HEK293 (cell line): ENCODE measurements around the gene ZNF608.

Source experiments
- GLIS1 ChIP-seq: fragments of 450-650 bp; formaldehyde crosslinking; IDR thresholded peaks from 2 replicates; pipeline ENCODE4 v1.5.1; 2016; ENCODE audit warnings: missing biosample characterization, missing genetic modification characterization
- HOXA7 ChIP-seq: sonication (generic); formaldehyde crosslinking; IDR thresholded peaks from 2 replicates; pipeline ENCODE4 v1.8.1; 2022; ENCODE audit warnings: missing genetic modification reagents, borderline replicate concordance
- HOXD13 ChIP-seq: sonication (generic); formaldehyde crosslinking; IDR thresholded peaks from 2 replicates; pipeline ENCODE4 v1.8.0; 2022; ENCODE audit warnings: missing genetic modification reagents, borderline replicate concordance
- PRDM1 ChIP-seq: fragments of 450-650 bp; formaldehyde crosslinking; IDR thresholded peaks from 2 replicates; pipeline ENCODE4; 2016; ENCODE audit warnings: missing biosample characterization, missing genetic modification characterization
- SCRT1 ChIP-seq: fragments of 450-650 bp; formaldehyde crosslinking; IDR thresholded peaks from 2 replicates; pipeline ENCODE4 v1.5.1; 2016; ENCODE audit warnings: missing biosample characterization, missing genetic modification characterization, borderline replicate concordance
- SCRT2 ChIP-seq: fragments of 450-650 bp; formaldehyde crosslinking; IDR thresholded peaks from 2 replicates; pipeline ENCODE4 v1.5.1; 2016; ENCODE audit warnings: missing biosample characterization, missing genetic modification characterization
- YY2 ChIP-seq: fragments of 450-650 bp; formaldehyde crosslinking; IDR thresholded peaks from 2 replicates; pipeline ENCODE4 v1.5.1; 2016; ENCODE audit warnings: missing biosample characterization, missing genetic modification characterization
- ZEB2 ChIP-seq: fragments of 450-650 bp; formaldehyde crosslinking; IDR thresholded peaks from 2 replicates; pipeline ENCODE4 v1.5.1; 2016; ENCODE audit warnings: missing biosample characterization, missing genetic modification characterization
- ZNF114 ChIP-seq: fragments of 450-650 bp; formaldehyde crosslinking; IDR thresholded peaks from 2 replicates; pipeline ENCODE4 v1.5.0; 2017; ENCODE audit warnings: missing biosample characterization, missing genetic modification characterization
- ZNF133 ChIP-seq: fragments of 450-650 bp; formaldehyde crosslinking; IDR thresholded peaks from 2 replicates; pipeline ENCODE4 v1.5.1; 2016; ENCODE audit warnings: missing biosample characterization, missing genetic modification characterization
- ZNF140 ChIP-seq: fragments of 450-650 bp; formaldehyde crosslinking; IDR thresholded peaks from 2 replicates; pipeline ENCODE4 v1.5.1; 2016; ENCODE audit warnings: missing biosample characterization, missing genetic modification characterization
- ZNF16 ChIP-seq: fragments of 450-650 bp; formaldehyde crosslinking; IDR thresholded peaks from 2 replicates; pipeline ENCODE4 v1.5.1; 2016; ENCODE audit warnings: low read depth, missing biosample characterization, missing genetic modification characterization
- ZNF18 ChIP-seq: fragments of 450-650 bp; formaldehyde crosslinking; IDR thresholded peaks from 2 replicates; pipeline ENCODE4 v1.5.1; 2016; ENCODE audit warnings: missing biosample characterization, missing genetic modification characterization
- ZNF19 ChIP-seq: fragments of 450-650 bp; formaldehyde crosslinking; IDR thresholded peaks from 2 replicates; pipeline ENCODE4; 2016; ENCODE audit warnings: missing biosample characterization, missing genetic modification characterization, low read depth
- ZNF248 ChIP-seq: fragments of 450-650 bp; formaldehyde crosslinking; IDR thresholded peaks from 2 replicates; pipeline ENCODE4 v1.5.1; 2017; ENCODE audit warnings: missing biosample characterization, missing genetic modification characterization
- ZNF266 ChIP-seq: fragments of 450-650 bp; formaldehyde crosslinking; IDR thresholded peaks from 2 replicates; pipeline ENCODE4 v1.5.1; 2016; ENCODE audit warnings: missing biosample characterization, missing genetic modification characterization, low read depth
- ZNF292 ChIP-seq: fragments of 450-650 bp; formaldehyde crosslinking; IDR thresholded peaks from 2 replicates; pipeline ENCODE4 v1.5.1; 2016; ENCODE audit warnings: low read depth, missing biosample characterization, missing genetic modification characterization, borderline replicate concordance
- ZNF398 ChIP-seq: fragments of 450-650 bp; formaldehyde crosslinking; IDR thresholded peaks from 2 replicates; pipeline ENCODE4 v1.5.1; 2017; ENCODE audit warnings: missing biosample characterization, missing genetic modification characterization
- ZNF423 ChIP-seq: fragments of 450-650 bp; formaldehyde crosslinking; IDR thresholded peaks from 2 replicates; pipeline ENCODE4 v1.5.1; 2016; ENCODE audit warnings: missing biosample characterization, missing genetic modification characterization
- ZNF473 ChIP-seq: fragments of 450-650 bp; formaldehyde crosslinking; IDR thresholded peaks from 2 replicates; pipeline ENCODE4 v1.5.1; 2017; ENCODE audit warnings: missing biosample characterization, missing genetic modification characterization
- ZNF513 ChIP-seq: fragments of 450-650 bp; IDR thresholded peaks from 2 replicates; pipeline ENCODE4 v1.5.1; 2018; ENCODE audit warnings: missing biosample characterization, missing genetic modification characterization
- ZNF529 ChIP-seq: fragments of 450-650 bp; formaldehyde crosslinking; IDR thresholded peaks from 2 replicates; pipeline ENCODE4 v1.5.1; 2017; ENCODE audit warnings: missing genetic modification characterization, missing biosample characterization; ENCODE audit not compliant: insufficient replicate concordance
- ZNF571 ChIP-seq: fragments of 450-650 bp; formaldehyde crosslinking; IDR thresholded peaks from 2 replicates; pipeline ENCODE4 v1.5.0; 2017; ENCODE audit warnings: missing biosample characterization, missing genetic modification characterization
- ZNF600 ChIP-seq: fragments of 450-650 bp; formaldehyde crosslinking; IDR thresholded peaks from 2 replicates; pipeline ENCODE4 v1.5.1; 2016; ENCODE audit warnings: missing biosample characterization, missing genetic modification characterization
- ZNF677 ChIP-seq: fragments of 450-650 bp; IDR thresholded peaks from 2 replicates; pipeline ENCODE4 v1.5.0; 2018; ENCODE audit warnings: missing biosample characterization, mild to moderate bottlenecking, missing genetic modification characterization, moderate library complexity
- ZNF830 ChIP-seq: fragments of 450-650 bp; IDR thresholded peaks from 2 replicates; pipeline ENCODE4 v1.5.0; 2018; ENCODE audit warnings: missing biosample characterization, missing genetic modification characterization, low read depth, mild to moderate bottlenecking, moderate library complexity
- TF ChIP-seq, protein P1 (sequence below): fragments of 450-650 bp; formaldehyde crosslinking; IDR thresholded peaks from 2 replicates; pipeline ENCODE4 v1.5.1; 2017; ENCODE audit warnings: missing biosample characterization, missing genetic modification characterization
- TF ChIP-seq, protein P2 (sequence below): fragments of 450-650 bp; formaldehyde crosslinking; IDR thresholded peaks from 2 replicates; pipeline ENCODE4 v1.5.1; 2016; ENCODE audit warnings: missing biosample characterization, missing genetic modification characterization

ZNF608 gene

GRCh38 chr5:124745928-124746915 lies at the start of gene ZNF608 (continued):
- TF ChIP-seq ZNF513 (tag by site-specific recombination) (peak; percentile 38), ZNF398 (tag by site-specific recombination) (peak; percentile 67; the same call in 1 of the 2 replicates), ZNF16 (tag by site-specific recombination) (no peak), SCRT2 (tag by site-specific recombination) (no peak; the same call in 1 of the 2 replicates), ZNF19 (tag by site-specific recombination) (no peak), ZNF677 (no peak), ZNF140 (no peak), YY2 (tag by site-specific recombination) (no peak), ZNF830 (tag by site-specific recombination) (no peak), HOXD13 (CRISPR knock-in tag) (0 out of 2 replicates have a peak, but pooled peaks have one; percentile 29), ZNF473 (tag by site-specific recombination) (no peak), ZNF529 (tag by site-specific recombination) (no peak), ZNF18 (tag by site-specific recombination) (0 out of 2 replicates have a peak, but pooled peaks have one; percentile 11), ZNF133 (tag by site-specific recombination) (no peak), HOXA7 (CRISPR knock-in tag) (no peak), ZNF248 (tag by site-specific recombination) (no peak), ZEB2 (peak; percentile 6), ZNF266 (tag by site-specific recombination) (no peak), PRDM1 (peak; percentile 92), SCRT1 (tag by site-specific recombination) (peak; percentile 58), ZNF423 (no peak), ZNF114 (no peak), GLIS1 (tag by site-specific recombination) (peak; percentile 58), ZNF292 (tag by site-specific recombination) (no peak), ZNF600 (tag by site-specific recombination) (0 out of 2 replicates have a peak, but pooled peaks have one; percentile 3), ZNF571 (tag by site-specific recombination) (no peak)
- TF ChIP-seq, protein P1, sequence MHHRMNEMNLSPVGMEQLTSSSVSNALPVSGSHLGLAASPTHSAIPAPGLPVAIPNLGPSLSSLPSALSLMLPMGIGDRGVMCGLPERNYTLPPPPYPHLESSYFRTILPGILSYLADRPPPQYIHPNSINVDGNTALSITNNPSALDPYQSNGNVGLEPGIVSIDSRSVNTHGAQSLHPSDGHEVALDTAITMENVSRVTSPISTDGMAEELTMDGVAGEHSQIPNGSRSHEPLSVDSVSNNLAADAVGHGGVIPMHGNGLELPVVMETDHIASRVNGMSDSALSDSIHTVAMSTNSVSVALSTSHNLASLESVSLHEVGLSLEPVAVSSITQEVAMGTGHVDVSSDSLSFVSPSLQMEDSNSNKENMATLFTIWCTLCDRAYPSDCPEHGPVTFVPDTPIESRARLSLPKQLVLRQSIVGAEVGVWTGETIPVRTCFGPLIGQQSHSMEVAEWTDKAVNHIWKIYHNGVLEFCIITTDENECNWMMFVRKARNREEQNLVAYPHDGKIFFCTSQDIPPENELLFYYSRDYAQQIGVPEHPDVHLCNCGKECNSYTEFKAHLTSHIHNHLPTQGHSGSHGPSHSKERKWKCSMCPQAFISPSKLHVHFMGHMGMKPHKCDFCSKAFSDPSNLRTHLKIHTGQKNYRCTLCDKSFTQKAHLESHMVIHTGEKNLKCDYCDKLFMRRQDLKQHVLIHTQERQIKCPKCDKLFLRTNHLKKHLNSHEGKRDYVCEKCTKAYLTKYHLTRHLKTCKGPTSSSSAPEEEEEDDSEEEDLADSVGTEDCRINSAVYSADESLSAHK (tag by site-specific recombination): peak; percentile 65
- TF ChIP-seq, protein P2, sequence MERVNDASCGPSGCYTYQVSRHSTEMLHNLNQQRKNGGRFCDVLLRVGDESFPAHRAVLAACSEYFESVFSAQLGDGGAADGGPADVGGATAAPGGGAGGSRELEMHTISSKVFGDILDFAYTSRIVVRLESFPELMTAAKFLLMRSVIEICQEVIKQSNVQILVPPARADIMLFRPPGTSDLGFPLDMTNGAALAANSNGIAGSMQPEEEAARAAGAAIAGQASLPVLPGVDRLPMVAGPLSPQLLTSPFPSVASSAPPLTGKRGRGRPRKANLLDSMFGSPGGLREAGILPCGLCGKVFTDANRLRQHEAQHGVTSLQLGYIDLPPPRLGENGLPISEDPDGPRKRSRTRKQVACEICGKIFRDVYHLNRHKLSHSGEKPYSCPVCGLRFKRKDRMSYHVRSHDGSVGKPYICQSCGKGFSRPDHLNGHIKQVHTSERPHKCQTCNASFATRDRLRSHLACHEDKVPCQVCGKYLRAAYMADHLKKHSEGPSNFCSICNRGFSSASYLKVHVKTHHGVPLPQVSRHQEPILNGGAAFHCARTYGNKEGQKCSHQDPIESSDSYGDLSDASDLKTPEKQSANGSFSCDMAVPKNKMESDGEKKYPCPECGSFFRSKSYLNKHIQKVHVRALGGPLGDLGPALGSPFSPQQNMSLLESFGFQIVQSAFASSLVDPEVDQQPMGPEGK (tag by site-specific recombination): peak; percentile 12; the same call in 1 of the 2 replicates
